ENCODE results near the gene TWNK. TPM values are rescaled to one million over a fixed set of nuclear protein-coding genes. Genes with fewer than 3 reads are reported as not detected.

Gene TWNK
- total RNA-seq, 1 experiment from 2014 or later, result 38.7 TPM

GRCh38 chr10:101021239-101021638, 33.9 kb downstream of the TWNK start:
- H3K27me3 ChIP-seq (ENCODE audit: insufficient read depth, low read length), result peaks cover 17% of the 10 kb centered on the region; the same call in 1 of the 2 replicates
- no peak overlapping the region for H2AK5ac ChIP-seq (ENCODE audit: insufficient read length, low read length)
- no peaks in the 10 kb centered on the region for H3K79me1 ChIP-seq (ENCODE audit: insufficient read depth, low read depth, low read length, poor library complexity, severe bottlenecking)
- no peaks in the 10 kb centered on the region for H4K20me1 ChIP-seq (ENCODE audit: control insufficient read depth, insufficient read depth, insufficient read length)
- no peak overlapping the region for H3K27ac Mint-ChIP-seq
- no peak overlapping the region for H3K4me3 Mint-ChIP-seq
- H3K9me3 ChIP-seq (ENCODE audit: control insufficient read depth, low read depth, low read length), result no peaks in the 10 kb centered on the region
- no peaks in the 10 kb centered on the region for H3K36me3 Mint-ChIP-seq (ENCODE audit: insufficient read depth in 1 of 3, low read depth in 3 of 3)
- H3K9ac ChIP-seq (ENCODE audit: extremely low read depth, insufficient read length, low read length), result no peak overlapping the region
- no peaks in the 10 kb centered on the region for H3K9me3 Mint-ChIP-seq
- peaks cover 10% of the 10 kb centered on the region for H3K23me2 ChIP-seq (ENCODE audit: insufficient read length, low read depth, low read length, poor library complexity, severe bottlenecking)
- H3K27me3 Mint-ChIP-seq (ENCODE audit: low read depth), result peaks cover 59% of the 10 kb centered on the region
- H2AFZ ChIP-seq (ENCODE audit: low read length), result no peak overlapping the region
- no CpG with 5 or more reads among the region's 4 CpGs for WGBS (ENCODE audit: extremely low coverage, insufficient read length, low lambda C conversion rate)
- H2BK15ac ChIP-seq (ENCODE audit: low read depth, low read length), result no peak overlapping the region
- H3K56ac ChIP-seq (ENCODE audit: insufficient read length, low read depth, low read length), result no peak overlapping the region
- DNase-seq, result no peak
- no peak overlapping the region for H4K91ac ChIP-seq (ENCODE audit: insufficient read length, low read depth, low read length)
- H3T11ph ChIP-seq (ENCODE audit: low read length), result no peak overlapping the region
- peaks cover 9 to 19% of the 10 kb centered on the region in 2 experiments for H3K4me1 Mint-ChIP-seq
- H3K4me2 ChIP-seq (ENCODE audit: insufficient read depth, insufficient read length, low read length), result no peak overlapping the region
- no peak overlapping the region for H3K23ac ChIP-seq (ENCODE audit: insufficient read length, low read depth, low read length)
- H3K4me1 ChIP-seq (ENCODE audit: insufficient read depth, low read length), result no peaks in the 10 kb centered on the region
- TF ChIP-seq, protein P1, sequence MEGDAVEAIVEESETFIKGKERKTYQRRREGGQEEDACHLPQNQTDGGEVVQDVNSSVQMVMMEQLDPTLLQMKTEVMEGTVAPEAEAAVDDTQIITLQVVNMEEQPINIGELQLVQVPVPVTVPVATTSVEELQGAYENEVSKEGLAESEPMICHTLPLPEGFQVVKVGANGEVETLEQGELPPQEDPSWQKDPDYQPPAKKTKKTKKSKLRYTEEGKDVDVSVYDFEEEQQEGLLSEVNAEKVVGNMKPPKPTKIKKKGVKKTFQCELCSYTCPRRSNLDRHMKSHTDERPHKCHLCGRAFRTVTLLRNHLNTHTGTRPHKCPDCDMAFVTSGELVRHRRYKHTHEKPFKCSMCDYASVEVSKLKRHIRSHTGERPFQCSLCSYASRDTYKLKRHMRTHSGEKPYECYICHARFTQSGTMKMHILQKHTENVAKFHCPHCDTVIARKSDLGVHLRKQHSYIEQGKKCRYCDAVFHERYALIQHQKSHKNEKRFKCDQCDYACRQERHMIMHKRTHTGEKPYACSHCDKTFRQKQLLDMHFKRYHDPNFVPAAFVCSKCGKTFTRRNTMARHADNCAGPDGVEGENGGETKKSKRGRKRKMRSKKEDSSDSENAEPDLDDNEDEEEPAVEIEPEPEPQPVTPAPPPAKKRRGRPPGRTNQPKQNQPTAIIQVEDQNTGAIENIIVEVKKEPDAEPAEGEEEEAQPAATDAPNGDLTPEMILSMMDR (conservative IDR thresholded peaks at IDR 0.05), result no peak
- H3K18ac ChIP-seq (ENCODE audit: insufficient read length, low read depth, low read length), result no peak overlapping the region
- H3K27ac ChIP-seq (ENCODE audit: insufficient read length, low read depth, low read length), result no peak overlapping the region
- no peak overlapping the region for H4K5ac ChIP-seq (ENCODE audit: insufficient read length, low read depth, low read length)
- H3K4ac ChIP-seq (ENCODE audit: low read depth, low read length), result no peak overlapping the region
- H2BK12ac ChIP-seq (ENCODE audit: insufficient read length, low read depth, low read length), result no peak overlapping the region
- no peak overlapping the region for H2BK20ac ChIP-seq (ENCODE audit: low read depth, low read length, poor library complexity, severe bottlenecking)
- no peak overlapping the region for H3K14ac ChIP-seq (ENCODE audit: insufficient read depth, low read length)
- H4K8ac ChIP-seq (replicated peaks; ENCODE audit: insufficient read length, low read depth, low read length), result no peak overlapping the region
- H3K79me2 ChIP-seq (ENCODE audit: insufficient read depth, low read length), result no peaks in the 10 kb centered on the region
- H2BK5ac ChIP-seq (ENCODE audit: insufficient read length, low read length), result no peak overlapping the region
- no peak overlapping the region for H2BK120ac ChIP-seq (ENCODE audit: low read depth, low read length, poor library complexity, severe bottlenecking)
